Pulmonary artery endothelial cell (primary cell): ENCODE data around the gene MUC13. TPM values are rescaled to one million over a fixed set of nuclear protein-coding genes. Genes with fewer than 3 reads are reported as not detected.

Experiments used
- DNase-seq: peaks from one replicate; pipeline ENCODE4 v3.0.0-alpha.2; 2011; ENCODE audit warnings: low read depth, low spot score
- total RNA-seq: library from RNA; depleted of rRNA; stranded (reverse); fragments of >200 nt; gene quantifications from 2 replicates; pipeline ENCODE4 v1.2.3, GENCODE V29; 2014

Gene MUC13
- total RNA-seq, 1 donor from 2014 or later = not detected

GRCh38 chr3:124879337-124879680 lies 55.2 kb downstream of the MUC13 start:
- DNase-seq = no peak

GRCh38 chr3:124878561-124879336 lies 55.8 kb downstream of the MUC13 start:
- peak; percentile 77 for DNase-seq

- DNase-seq = no peak
Observed at GRCh38 chr3:124877674-124878073, 56.9 kb downstream of the MUC13 start.

- no peak for DNase-seq
Observed at GRCh38 chr3:124876401-124876878, 58.1 kb downstream of the MUC13 start.

GRCh38 chr3:124873226-124873625 lies 61.3 kb downstream of the MUC13 start:
- no peak for DNase-seq

GRCh38 chr3:124867511-124867910 lies 67.0 kb downstream of the MUC13 start:
- no peak for DNase-seq

GRCh38 chr3:124862006-124862405 lies 72.5 kb downstream of the MUC13 start:
- DNase-seq = no peak

GRCh38 chr3:124861041-124861440 lies 73.5 kb downstream of the MUC13 start:
- no peak for DNase-seq

- DNase-seq = peak; percentile 82
Observed at GRCh38 chr3:124860599-124860998, 74.0 kb downstream of the MUC13 start.

GRCh38 chr3:124859025-124859424 lies 75.5 kb downstream of the MUC13 start:
- peak; percentile 49 for DNase-seq

- DNase-seq = peak; percentile 40
Observed at GRCh38 chr3:124858275-124858674, 76.3 kb downstream of the MUC13 start.

GRCh38 chr3:124856677-124857076 lies 77.9 kb downstream of the MUC13 start:
- DNase-seq = no peak

Other genes with a start within 250 kb of the MUC13 start
- 37.3 and 52.5 TPM in 2 replicates for gene UMPS, start 204.3 kb downstream of the MUC13 start, total RNA-seq
- gene ITGB5, start 47.4 kb downstream of the MUC13 start, total RNA-seq = 161 and 184 TPM in 2 replicates
- gene HEG1, start 121.2 kb upstream of the MUC13 start, total RNA-seq = 54.2 and 100 TPM in 2 replicates